Fibroblast of the aortic adventitia (primary cell): ENCODE results near the gene FAAP20. TPM values are rescaled to one million over a fixed set of nuclear protein-coding genes. Genes with fewer than 3 reads are reported as not detected.

ENCODE experiments used
- total RNA-seq: library from RNA; depleted of rRNA; stranded (reverse); fragments of >200 nt; gene quantifications from 2 replicates; pipeline ENCODE4 v1.2.3, GENCODE V29; 2012; ENCODE audit warnings: low replicate concordance

The FAAP20 gene
- total RNA-seq, 1 donor: 23.2 TPM

Other genes with a start within 250 kb of the FAAP20 start
- gene CFAP74, start 191.0 kb downstream of the FAAP20 start, total RNA-seq: not detected in 2 replicates
- not detected in 2 replicates for gene GABRD, start 175.4 kb downstream of the FAAP20 start, total RNA-seq
- gene PRKCZ, start 144.4 kb downstream of the FAAP20 start, total RNA-seq: 1.6 and 3.5 TPM in 2 replicates
- 28.1 and 36.6 TPM in 2 replicates for gene SKI, start 33.5 kb upstream of the FAAP20 start, total RNA-seq
- 8.2 and 11.8 TPM in 2 replicates for gene MORN1, start 196.8 kb upstream of the FAAP20 start, total RNA-seq
- 98.1 and 439 TPM in 2 replicates for gene RER1, start 197.1 kb upstream of the FAAP20 start, total RNA-seq
- gene PEX10, start 217.8 kb upstream of the FAAP20 start, total RNA-seq: 12.8 and 24.9 TPM in 2 replicates